ENCODE measurements around the gene NEK7.
"Not testable (repeated sequence)": the region's sequence is repeated elsewhere in the genome, so short reads cannot be mapped to it uniquely, and the experiment has no call there.

The NEK7 gene

GRCh38 chr1:198300451-198300850 is 143.7 kb downstream of the NEK7 start:
- no peak for DNase-seq

GRCh38 chr1:198304431-198304830 is 147.6 kb downstream of the NEK7 start:
- DNase-seq: no peak

- DNase-seq: not testable (repeated sequence)
These were observed 158.0 kb downstream of the NEK7 start for GRCh38 chr1:198314817-198315216.

GRCh38 chr1:198315331-198315730 is 158.5 kb downstream of the NEK7 start:
- not testable (repeated sequence) for DNase-seq

- DNase-seq: no peak
These were observed 159.8 kb downstream of the NEK7 start for GRCh38 chr1:198316546-198317100.

- DNase-seq: no peak
These were observed 161.3 kb downstream of the NEK7 start for GRCh38 chr1:198318085-198318484.

GRCh38 chr1:198320759-198321158 is 164.0 kb downstream of the NEK7 start:
- peak; percentile 26 for DNase-seq

- DNase-seq: no peak
These were observed 169.4 kb downstream of the NEK7 start for GRCh38 chr1:198326232-198326631.

GRCh38 chr1:198326915-198327314 is 170.1 kb downstream of the NEK7 start:
- no peak for DNase-seq

- no peak for DNase-seq
These were observed 171.7 kb downstream of the NEK7 start for GRCh38 chr1:198328458-198329032.

GRCh38 chr1:198330982-198331615 is 174.3 kb downstream of the NEK7 start:
- DNase-seq: no peak

GRCh38 chr1:198333744-198334143 is 176.9 kb downstream of the NEK7 start:
- no peak for DNase-seq

- DNase-seq: no peak
These were observed 178.9 kb downstream of the NEK7 start for GRCh38 chr1:198335663-198336062.

- DNase-seq: no peak
These were observed 181.1 kb downstream of the NEK7 start for GRCh38 chr1:198337886-198338285.

- DNase-seq: no peak
These were observed 183.3 kb downstream of the NEK7 start for GRCh38 chr1:198340139-198340538.

GRCh38 chr1:198346178-198346577 is 189.4 kb downstream of the NEK7 start:
- no peak for DNase-seq

- DNase-seq: no peak
These were observed 193.7 kb downstream of the NEK7 start for GRCh38 chr1:198350456-198350855.

GRCh38 chr1:198352975-198353695 is 196.3 kb downstream of the NEK7 start:
- DNase-seq: no peak

- no peak for DNase-seq
These were observed 201.1 kb downstream of the NEK7 start for GRCh38 chr1:198357937-198358336.

- DNase-seq: peak; percentile 65
These were observed 202.3 kb downstream of the NEK7 start for GRCh38 chr1:198359024-198359653.

- no peak for DNase-seq
These were observed 203.5 kb downstream of the NEK7 start for GRCh38 chr1:198360208-198360729.

GRCh38 chr1:198361237-198361767 is 204.5 kb downstream of the NEK7 start:
- peak; percentile 34 for DNase-seq

GRCh38 chr1:198363625-198364151 is 206.9 kb downstream of the NEK7 start:
- no peak for DNase-seq

Measured in hematopoietic multipotent progenitor cell treated with erythropoietin and hydrocortisone succinate and interleukin-3 and kit ligand, for 6 days (in vitro differentiated cells).